Retinal pigment epithelial cell (primary cell): ENCODE measurements around the gene SCN11A.

Source experiments
- DNase-seq: peaks from one replicate; pipeline ENCODE4 v3.0.0-alpha.2; 2010; ENCODE audit warnings: low read depth
- H3K4me3 ChIP-seq: 2 replicates; pipeline ENCODE4 v1.5.1; 2011; ENCODE audit warnings: mild to moderate bottlenecking, low read length, control low read depth, moderate library complexity
- CTCF ChIP-seq: conservative IDR thresholded peaks from 2 replicates; pipeline ENCODE4 v1.5.1; 2011; ENCODE audit warnings: low read depth, low read length, control low read depth, inconsistent platforms

SCN11A gene

GRCh38 chr3:39086144-39086543, 34.4 kb upstream of the SCN11A start:
- DNase-seq, result no peak
- TF ChIP-seq CTCF, result no peak
- no peak overlapping the region for H3K4me3 ChIP-seq

GRCh38 chr3:39082666-39083313, 31.0 kb upstream of the SCN11A start:
- no peak overlapping the region for H3K4me3 ChIP-seq
- no peak for TF ChIP-seq CTCF
- no peak for DNase-seq

- TF ChIP-seq CTCF, result no peak
- no peak for DNase-seq
- no peak overlapping the region for H3K4me3 ChIP-seq
Observed at GRCh38 chr3:39080026-39080425, 28.3 kb upstream of the SCN11A start.

GRCh38 chr3:39079530-39079929, 27.8 kb upstream of the SCN11A start:
- TF ChIP-seq CTCF, result no peak
- no peak for DNase-seq
- no peak overlapping the region for H3K4me3 ChIP-seq

- no peak for TF ChIP-seq CTCF
- DNase-seq, result no peak
- no peak overlapping the region for H3K4me3 ChIP-seq
Observed at GRCh38 chr3:39075910-39076309, 24.2 kb upstream of the SCN11A start.

GRCh38 chr3:39068556-39068955, 16.8 kb upstream of the SCN11A start:
- no peak overlapping the region for H3K4me3 ChIP-seq
- TF ChIP-seq CTCF, result no peak
- DNase-seq, result no peak

- H3K4me3 ChIP-seq, result no peak overlapping the region
Observed at GRCh38 chr3:39067286-39067685, 15.5 kb upstream of the SCN11A start.

More at GRCh38 chr3:39067286-39067685, 15.5 kb upstream of the SCN11A start:
- no peak for TF ChIP-seq CTCF
- no peak for DNase-seq
